Fibroblast of lung (primary cell): ENCODE measurements around the gene BRD3.

ENCODE experiments used
- CTCF ChIP-seq, 2 donors: IDR thresholded peaks in 1 of 2; conservative IDR thresholded peaks in 1 of 2; 1 replicate in 1 of 2; 2 replicates in 1 of 2; pipeline ENCODE4 v1.5.1; 2011 to 2012; ENCODE audit warnings: low read length in 2 of 2, control low read depth in 1 of 2, inconsistent platforms in 1 of 2, low read depth in 1 of 2, mild to moderate bottlenecking in 1 of 2
- EZH2 ChIP-seq: IDR thresholded peaks from 2 replicates; pipeline ENCODE4 v1.5.1; 2012; ENCODE audit warnings: low read length, control low read depth, mild to moderate bottlenecking; ENCODE audit errors: missing control alignments

DNA sequence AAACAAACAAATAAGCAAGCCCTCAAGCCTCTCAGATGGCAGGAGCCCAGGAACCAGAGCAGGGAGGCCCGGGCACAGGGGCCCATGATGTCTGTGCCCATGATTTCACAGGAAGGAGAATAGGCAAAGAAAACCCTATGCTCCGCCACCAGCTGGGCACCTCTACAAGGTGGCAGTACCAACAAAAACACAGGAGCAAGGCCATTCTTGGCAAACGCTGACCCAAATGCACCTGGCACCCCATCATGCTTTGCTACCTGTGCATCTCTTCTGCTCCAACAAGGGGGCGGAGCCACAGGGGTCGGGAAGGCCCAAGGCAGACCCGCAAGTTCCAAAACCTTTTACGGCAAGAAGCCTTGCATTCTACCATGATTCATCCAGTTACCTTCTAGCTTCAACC, 3.1 kb downstream of the BRD3 start:
- TF ChIP-seq CTCF (conservative IDR thresholded peaks at IDR 0.05 in 1 of 2, IDR thresholded peaks at IDR 0.05 in 1 of 2; ENCODE audit: low read depth in 1 of 2, low read length in 2 of 2) (no peak), EZH2 (no peak)
